ENCODE results near the gene ITIH5. TPM values are rescaled to one million over a fixed set of nuclear protein-coding genes. Genes with fewer than 3 reads are reported as not detected.
A peak's percentile ranks its signal among the peaks of the same experiment; 100 is the strongest.

Gene ITIH5
- total RNA-seq, 1 donor from 2014 or later: 4.0 TPM

DNA sequence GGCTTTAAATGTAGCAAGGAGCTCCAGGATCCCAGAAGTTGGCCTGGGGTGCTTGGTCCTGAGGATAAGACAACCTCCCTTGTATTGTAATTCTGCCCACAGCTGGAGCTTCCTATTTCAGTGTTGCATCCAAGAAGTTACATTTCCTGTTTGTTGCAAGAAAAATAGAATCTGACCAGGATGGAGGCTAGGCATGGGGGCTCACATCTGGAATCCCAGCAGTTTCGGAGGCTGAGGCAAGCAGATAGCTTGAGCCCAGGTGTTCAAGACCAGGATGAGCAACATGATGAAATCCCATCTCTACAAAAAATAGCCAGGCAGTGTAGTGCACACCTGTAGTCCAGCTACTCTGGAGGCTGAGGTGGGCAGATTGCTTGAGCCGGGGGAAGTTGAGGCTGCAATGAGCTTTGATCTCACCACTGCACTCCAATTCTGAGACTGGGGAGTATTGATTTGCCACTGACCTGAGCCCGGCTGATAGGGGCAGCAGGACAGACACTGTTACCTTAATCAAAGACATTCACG is 35.6 kb upstream of the ITIH5 start:
- no peak for FAIRE-seq
- H3K4me1 Mint-ChIP-seq (ENCODE audit: low read depth, unreplicated experiment): no peaks in the 10 kb centered on the region
- H2AFZ ChIP-seq (ENCODE audit: low read depth, low read length): no peak overlapping the region

DNA sequence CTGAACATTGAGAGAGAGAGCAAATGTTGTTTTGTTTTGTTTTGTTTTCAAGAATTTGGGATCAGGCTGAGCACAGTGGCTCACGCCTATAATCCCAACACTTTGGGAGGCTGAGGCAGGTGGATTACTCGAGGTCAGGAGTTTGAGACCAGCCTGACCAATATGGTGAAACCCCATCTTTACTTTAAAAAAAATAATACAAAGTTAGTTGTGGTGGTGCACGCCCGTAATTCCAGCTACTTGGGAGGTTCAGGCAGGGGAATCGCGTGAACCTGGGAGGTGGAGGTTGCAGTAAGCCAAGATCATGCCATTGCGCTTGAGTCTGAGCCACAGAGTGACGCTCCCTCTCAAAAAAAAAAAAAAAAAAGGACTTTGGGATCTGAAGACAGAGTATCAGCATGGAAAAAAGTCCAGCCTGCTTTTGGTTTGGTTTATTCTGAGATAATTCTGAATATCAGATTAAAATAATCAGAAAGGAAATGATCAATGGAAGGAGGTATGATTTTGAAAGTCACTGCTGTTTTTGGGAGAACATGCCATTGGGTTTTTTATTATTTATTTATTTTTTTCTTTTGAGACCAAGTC is 34.5 kb upstream of the ITIH5 start:
- no peaks in the 10 kb centered on the region for H3K79me2 ChIP-seq (ENCODE audit: insufficient read depth, low read length)
- FAIRE-seq: no peak
- Mint-ChIP-seq H3K4me1 (ENCODE audit: low read depth, unreplicated experiment) (no peaks in the 10 kb centered on the region), H3K9me3 (ENCODE audit: unreplicated experiment) (peaks cover 2% of the 10 kb centered on the region), H3K27ac (ENCODE audit: unreplicated experiment) (no peak overlapping the region), H3K4me3 (ENCODE audit: unreplicated experiment) (no peak overlapping the region), H3K36me3 (ENCODE audit: low read depth, unreplicated experiment) (no peaks in the 10 kb centered on the region), H3K27me3 (ENCODE audit: low read depth, unreplicated experiment) (peaks cover 17% of the 10 kb centered on the region)
- no peaks in the 10 kb centered on the region for H3K36me3 ChIP-seq (ENCODE audit: insufficient read depth, low read length)
- no peak for DNase-seq (ENCODE audit: low read depth)
- no peak overlapping the region for H3K4me2 ChIP-seq (ENCODE audit: low read length)
- H3K27me3 ChIP-seq (ENCODE audit: insufficient read depth, low read length): peaks cover 5% of the 10 kb centered on the region
- no peak overlapping the region for H3K9ac ChIP-seq (ENCODE audit: low read length)
- TF ChIP-seq EZH2 (IDR thresholded peaks at IDR 0.05; ENCODE audit: insufficient read depth, low read length): no peak
- TF ChIP-seq, protein P1, sequence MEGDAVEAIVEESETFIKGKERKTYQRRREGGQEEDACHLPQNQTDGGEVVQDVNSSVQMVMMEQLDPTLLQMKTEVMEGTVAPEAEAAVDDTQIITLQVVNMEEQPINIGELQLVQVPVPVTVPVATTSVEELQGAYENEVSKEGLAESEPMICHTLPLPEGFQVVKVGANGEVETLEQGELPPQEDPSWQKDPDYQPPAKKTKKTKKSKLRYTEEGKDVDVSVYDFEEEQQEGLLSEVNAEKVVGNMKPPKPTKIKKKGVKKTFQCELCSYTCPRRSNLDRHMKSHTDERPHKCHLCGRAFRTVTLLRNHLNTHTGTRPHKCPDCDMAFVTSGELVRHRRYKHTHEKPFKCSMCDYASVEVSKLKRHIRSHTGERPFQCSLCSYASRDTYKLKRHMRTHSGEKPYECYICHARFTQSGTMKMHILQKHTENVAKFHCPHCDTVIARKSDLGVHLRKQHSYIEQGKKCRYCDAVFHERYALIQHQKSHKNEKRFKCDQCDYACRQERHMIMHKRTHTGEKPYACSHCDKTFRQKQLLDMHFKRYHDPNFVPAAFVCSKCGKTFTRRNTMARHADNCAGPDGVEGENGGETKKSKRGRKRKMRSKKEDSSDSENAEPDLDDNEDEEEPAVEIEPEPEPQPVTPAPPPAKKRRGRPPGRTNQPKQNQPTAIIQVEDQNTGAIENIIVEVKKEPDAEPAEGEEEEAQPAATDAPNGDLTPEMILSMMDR (IDR thresholded peaks at IDR 0.05; ENCODE audit: insufficient read depth, low read depth, low read length): no peak
- H3K9me3 ChIP-seq (ENCODE audit: insufficient read depth, low read depth, low read length): no peaks in the 10 kb centered on the region
- H2AFZ ChIP-seq (ENCODE audit: low read depth, low read length): no peak overlapping the region
- no peak overlapping the region for H3K27ac ChIP-seq (ENCODE audit: low read depth, low read length)
- no peaks in the 10 kb centered on the region for H4K20me1 ChIP-seq (ENCODE audit: insufficient read depth, low read length)
- H3K4me3 ChIP-seq (ENCODE audit: insufficient read depth, low read depth, low read length): no peak overlapping the region
- H3K4me1 ChIP-seq (ENCODE audit: insufficient read depth, low read length): no peaks in the 10 kb centered on the region

More for the DNA sequence above, 35.6 kb upstream of the ITIH5 start:
- peaks cover 5% of the 10 kb centered on the region for H3K27me3 ChIP-seq (ENCODE audit: insufficient read depth, low read length)
- peaks cover 2% of the 10 kb centered on the region for H3K9me3 Mint-ChIP-seq (ENCODE audit: unreplicated experiment)
- H3K27ac ChIP-seq (ENCODE audit: low read depth, low read length): no peak overlapping the region
- H3K79me2 ChIP-seq (ENCODE audit: insufficient read depth, low read length): no peaks in the 10 kb centered on the region
- H3K9ac ChIP-seq (ENCODE audit: low read length): no peak overlapping the region
- no peaks in the 10 kb centered on the region for H3K36me3 ChIP-seq (ENCODE audit: insufficient read depth, low read length)
- H3K9me3 ChIP-seq (ENCODE audit: insufficient read depth, low read depth, low read length): no peaks in the 10 kb centered on the region
- H3K4me1 ChIP-seq (ENCODE audit: insufficient read depth, low read length): no peaks in the 10 kb centered on the region
- H3K4me3 ChIP-seq (ENCODE audit: insufficient read depth, low read depth, low read length): no peak overlapping the region
- H3K4me3 Mint-ChIP-seq (ENCODE audit: unreplicated experiment): no peak overlapping the region
- DNase-seq (ENCODE audit: low read depth): no peak
- H3K27me3 Mint-ChIP-seq (ENCODE audit: low read depth, unreplicated experiment): peaks cover 17% of the 10 kb centered on the region
- H4K20me1 ChIP-seq (ENCODE audit: insufficient read depth, low read length): no peaks in the 10 kb centered on the region
- H3K4me2 ChIP-seq (ENCODE audit: low read length): no peak overlapping the region
- no peak overlapping the region for H3K27ac Mint-ChIP-seq (ENCODE audit: unreplicated experiment)
- no peaks in the 10 kb centered on the region for H3K36me3 Mint-ChIP-seq (ENCODE audit: low read depth, unreplicated experiment)
- no peak for TF ChIP-seq EZH2 (IDR thresholded peaks at IDR 0.05; ENCODE audit: insufficient read depth, low read length)

DNA sequence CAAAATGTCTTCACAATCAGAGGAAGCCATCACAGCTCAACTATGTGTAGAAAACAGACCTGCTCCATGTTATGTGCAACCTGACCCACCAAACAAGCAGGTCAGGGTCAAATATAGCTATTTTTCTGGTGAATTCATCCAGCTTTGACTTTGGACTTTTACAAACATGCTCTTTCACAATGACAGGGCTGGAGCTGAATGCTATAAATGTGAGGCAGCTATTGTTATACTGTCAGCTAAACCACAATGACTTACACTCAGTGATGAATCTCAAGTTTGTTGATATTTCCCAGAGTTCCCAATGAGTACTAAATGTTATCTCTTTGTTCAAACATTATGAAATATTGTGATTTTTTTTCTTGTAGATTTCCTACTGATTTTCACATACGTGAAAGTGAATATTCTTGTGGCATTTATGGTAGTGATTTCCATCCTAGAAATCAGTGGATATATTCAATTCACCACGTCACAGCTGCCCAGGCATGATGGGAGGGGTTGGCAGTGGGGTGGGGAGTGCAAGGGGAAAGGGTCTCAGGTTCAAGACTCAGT is 33.9 kb upstream of the ITIH5 start:
- H2AFZ ChIP-seq (ENCODE audit: low read depth, low read length): no peak overlapping the region
- no peaks in the 10 kb centered on the region for H3K79me2 ChIP-seq (ENCODE audit: insufficient read depth, low read length)
- no peak overlapping the region for H3K4me2 ChIP-seq (ENCODE audit: low read length)
- peaks cover 5% of the 10 kb centered on the region for H3K27me3 ChIP-seq (ENCODE audit: insufficient read depth, low read length)
- FAIRE-seq (no peak), DNase-seq (ENCODE audit: low read depth) (peak; percentile 31)
- H3K27ac Mint-ChIP-seq (ENCODE audit: unreplicated experiment): no peak overlapping the region
- no peak for TF ChIP-seq EZH2 (IDR thresholded peaks at IDR 0.05; ENCODE audit: insufficient read depth, low read length)
- TF ChIP-seq, protein P1 (IDR thresholded peaks at IDR 0.05; ENCODE audit: insufficient read depth, low read depth, low read length): no peak
- H3K4me1 Mint-ChIP-seq (ENCODE audit: low read depth, unreplicated experiment): no peaks in the 10 kb centered on the region
- H3K4me3 Mint-ChIP-seq (ENCODE audit: unreplicated experiment): no peak overlapping the region
- H3K27ac ChIP-seq (ENCODE audit: low read depth, low read length): no peak overlapping the region
- no peak overlapping the region for H3K9ac ChIP-seq (ENCODE audit: low read length)
- H3K36me3 ChIP-seq (ENCODE audit: insufficient read depth, low read length): no peaks in the 10 kb centered on the region
- H3K4me1 ChIP-seq (ENCODE audit: insufficient read depth, low read length): no peaks in the 10 kb centered on the region
- H3K4me3 ChIP-seq (ENCODE audit: insufficient read depth, low read depth, low read length): no peak overlapping the region
- no peaks in the 10 kb centered on the region for H3K36me3 Mint-ChIP-seq (ENCODE audit: low read depth, unreplicated experiment)
- peaks cover 17% of the 10 kb centered on the region for H3K27me3 Mint-ChIP-seq (ENCODE audit: low read depth, unreplicated experiment)
- no peaks in the 10 kb centered on the region for H4K20me1 ChIP-seq (ENCODE audit: insufficient read depth, low read length)
- no peaks in the 10 kb centered on the region for H3K9me3 ChIP-seq (ENCODE audit: insufficient read depth, low read depth, low read length)
- peaks cover 2% of the 10 kb centered on the region for H3K9me3 Mint-ChIP-seq (ENCODE audit: unreplicated experiment)
